NCI-H226 (cell line): ENCODE results near the gene XYLT2.

Experiments
- DNase-seq: peaks from one replicate; pipeline ENCODE4 v3.0.0-alpha.2; 2015

XYLT2 gene

GRCh38 chr17:50365649-50366393 lies 19.9 kb downstream of the XYLT2 start:
- no peak for DNase-seq

- no peak for DNase-seq
Measured at GRCh38 chr17:50367401-50367800, 21.5 kb downstream of the XYLT2 start.

GRCh38 chr17:50370052-50370451 lies 24.1 kb downstream of the XYLT2 start:
- DNase-seq, result no peak

- no peak for DNase-seq
Measured at GRCh38 chr17:50371526-50371925, 25.6 kb downstream of the XYLT2 start.

GRCh38 chr17:50372222-50372757 lies 26.4 kb downstream of the XYLT2 start:
- DNase-seq, result no peak

- peak; percentile 85 for DNase-seq
Measured at GRCh38 chr17:50372758-50373556, 27.0 kb downstream of the XYLT2 start, which contains the start of the genes EME1 and MRPL27. TSS of gene EME1 (plus strand) at chr17:50373229. CDS start at chr17:50375209, 1,980 bp downstream. TSS of gene MRPL27 (minus strand) at chr17:50373184. CDS start at chr17:50373170, 14 bp downstream.

GRCh38 chr17:50373705-50374104 lies 27.8 kb downstream of the XYLT2 start:
- DNase-seq, result no peak

- no peak for DNase-seq
Measured at GRCh38 chr17:50375858-50376538, 30.1 kb downstream of the XYLT2 start.

GRCh38 chr17:50379351-50380132 lies 33.6 kb downstream of the XYLT2 start:
- DNase-seq, result no peak

- no peak for DNase-seq
Measured at GRCh38 chr17:50380369-50381259, 34.7 kb downstream of the XYLT2 start.

GRCh38 chr17:50381260-50381815 lies 35.4 kb downstream of the XYLT2 start:
- DNase-seq, result no peak

GRCh38 chr17:50381920-50382319 lies 36.0 kb downstream of the XYLT2 start:
- DNase-seq, result no peak

- no peak for DNase-seq
Measured at GRCh38 chr17:50382931-50383330, 37.0 kb downstream of the XYLT2 start.

GRCh38 chr17:50386510-50386909 lies 40.6 kb downstream of the XYLT2 start:
- no peak for DNase-seq

GRCh38 chr17:50388728-50389127 lies 42.8 kb downstream of the XYLT2 start:
- DNase-seq, result no peak

GRCh38 chr17:50389534-50389933 lies 43.6 kb downstream of the XYLT2 start:
- DNase-seq, result no peak

- no peak for DNase-seq
Measured at GRCh38 chr17:50392621-50393020, 46.7 kb downstream of the XYLT2 start.

GRCh38 chr17:50393700-50394099 lies 47.8 kb downstream of the XYLT2 start:
- DNase-seq, result no peak

GRCh38 chr17:50394711-50395110 lies 48.8 kb downstream of the XYLT2 start:
- no peak for DNase-seq

- peak; percentile 70 for DNase-seq
Measured at GRCh38 chr17:50396261-50397110, 50.6 kb downstream of the XYLT2 start.
